HG03280 (cell line): ENCODE measurements around the gene ZNF83.
A peak's percentile ranks its signal among the peaks of the same experiment; 100 is the strongest.
"Not testable (repeated sequence)": the region's sequence is repeated elsewhere in the genome, so short reads cannot be mapped to it uniquely, and the experiment has no call there.

Experiments used
- ATAC-seq: cut with Tn5 transposase; IDR thresholded peaks from one replicate; pipeline ENCODE4 v1.9.1; 2021; ENCODE audit warnings: mild to moderate bottlenecking, moderate library complexity; ENCODE audit not compliant: unreplicated experiment

Gene ZNF83

GRCh38 chr19:52640916-52641315, 2.8 kb upstream of the ZNF83 start:
- ATAC-seq, result no peak

GRCh38 chr19:52639996-52640395, 1.8 kb upstream of the ZNF83 start:
- ATAC-seq, result no peak

- no peak for ATAC-seq
These were observed 446 bp upstream of the ZNF83 start for GRCh38 chr19:52638601-52639000.

- no peak for ATAC-seq
These were observed 2.2 kb downstream of the ZNF83 start for GRCh38 chr19:52635786-52636570.

GRCh38 chr19:52627441-52627840, 10.7 kb downstream of the ZNF83 start:
- ATAC-seq, result not testable (repeated sequence)

- no peak for ATAC-seq
These were observed 11.2 kb downstream of the ZNF83 start for GRCh38 chr19:52626915-52627314.

- ATAC-seq, result no peak
These were observed 15.9 kb downstream of the ZNF83 start for GRCh38 chr19:52622261-52622660.

- ATAC-seq, result no peak
These were observed 16.8 kb downstream of the ZNF83 start for GRCh38 chr19:52621376-52621775.

GRCh38 chr19:52613299-52613906, 24.8 kb downstream of the ZNF83 start:
- ATAC-seq, result no peak

GRCh38 chr19:52603558-52604207, 34.5 kb downstream of the ZNF83 start:
- no peak for ATAC-seq

GRCh38 chr19:52602941-52603340, 35.2 kb downstream of the ZNF83 start:
- ATAC-seq, result no peak

GRCh38 chr19:52601974-52602366, 36.2 kb downstream of the ZNF83 start:
- ATAC-seq, result not testable (repeated sequence)

GRCh38 chr19:52601025-52601973, 36.9 kb downstream of the ZNF83 start:
- peak; percentile 94 for ATAC-seq

GRCh38 chr19:52600639-52601024, 37.5 kb downstream of the ZNF83 start:
- peak; percentile 27 for ATAC-seq

GRCh38 chr19:52599241-52599640, 38.9 kb downstream of the ZNF83 start:
- ATAC-seq, result no peak

GRCh38 chr19:52593441-52593840, 44.7 kb downstream of the ZNF83 start:
- ATAC-seq, result not testable (repeated sequence)

- ATAC-seq, result no peak
These were observed 45.9 kb downstream of the ZNF83 start for GRCh38 chr19:52592301-52592700.

GRCh38 chr19:52590728-52591127, 47.4 kb downstream of the ZNF83 start:
- ATAC-seq, result no peak

- no peak for ATAC-seq
These were observed 52.6 kb downstream of the ZNF83 start for GRCh38 chr19:52585604-52586003.

- ATAC-seq, result no peak
These were observed 53.3 kb downstream of the ZNF83 start for GRCh38 chr19:52584736-52585440.
